ENCODE measurements around the gene PRICKLE4.

The PRICKLE4 gene

GRCh38 chr6:41771058-41771983, 9.3 kb upstream of the PRICKLE4 start:
- DNase-seq (ENCODE audit: low spot score), result no peak

- DNase-seq (ENCODE audit: low spot score), result no peak
Observed at GRCh38 chr6:41774841-41775240, 5.7 kb upstream of the PRICKLE4 start.

- no peak for DNase-seq (ENCODE audit: low spot score)
Observed at GRCh38 chr6:41775293-41775882, 5.2 kb upstream of the PRICKLE4 start.

- DNase-seq (ENCODE audit: low spot score), result no peak
Observed at GRCh38 chr6:41777551-41778285, 2.9 kb upstream of the PRICKLE4 start.

GRCh38 chr6:41778895-41779294, 1.7 kb upstream of the PRICKLE4 start:
- DNase-seq (ENCODE audit: low spot score), result no peak

- DNase-seq (ENCODE audit: low spot score), result no peak
Observed at GRCh38 chr6:41779336-41779735, 1.2 kb upstream of the PRICKLE4 start.

- peak; percentile 99 for DNase-seq (ENCODE audit: low spot score)
Observed at GRCh38 chr6:41779788-41780550, 613 bp upstream of the PRICKLE4 start, which contains the start of gene FRS3. Gene FRS3 (minus strand): TSS chr6:41779900. CDS start chr6:41776987, 2,913 bp downstream.

- no peak for DNase-seq (ENCODE audit: low spot score)
Observed at GRCh38 chr6:41781366-41781730, 766 bp downstream of the PRICKLE4 start.

- DNase-seq (ENCODE audit: low spot score), result no peak
Observed at GRCh38 chr6:41783106-41783780, 2.7 kb downstream of the PRICKLE4 start.

GRCh38 chr6:41784581-41785171, 4.1 kb downstream of the PRICKLE4 start:
- DNase-seq (ENCODE audit: low spot score), result no peak

- no peak for DNase-seq (ENCODE audit: low spot score)
Observed at GRCh38 chr6:41785254-41785653, 4.7 kb downstream of the PRICKLE4 start.

- DNase-seq (ENCODE audit: low spot score), result peak; percentile 59
Observed at GRCh38 chr6:41785689-41786450, 5.3 kb downstream of the PRICKLE4 start.

- peak; percentile 94 for DNase-seq (ENCODE audit: low spot score)
Observed at GRCh38 chr6:41786451-41787218, 6.1 kb downstream of the PRICKLE4 start.

- DNase-seq (ENCODE audit: low spot score), result peak; percentile 94
Observed at GRCh38 chr6:41787219-41787917, 6.8 kb downstream of the PRICKLE4 start, which contains the start of gene TOMM6. Gene TOMM6 (plus strand): TSS chr6:41787694. CDS start chr6:41787698, 4 bp downstream.

GRCh38 chr6:41789390-41789724, 8.8 kb downstream of the PRICKLE4 start:
- no peak for DNase-seq (ENCODE audit: low spot score)

GRCh38 chr6:41790045-41790444, 9.5 kb downstream of the PRICKLE4 start:
- DNase-seq (ENCODE audit: low spot score), result no peak

GRCh38 chr6:41791305-41791704, 10.7 kb downstream of the PRICKLE4 start:
- DNase-seq (ENCODE audit: low spot score), result no peak

GRCh38 chr6:41791984-41792383, 11.4 kb downstream of the PRICKLE4 start:
- DNase-seq (ENCODE audit: low spot score), result no peak

GRCh38 chr6:41796474-41796873, 15.9 kb downstream of the PRICKLE4 start:
- DNase-seq (ENCODE audit: low spot score), result no peak
